Naive thymus-derived CD8-positive, alpha-beta T cell (primary cell): ENCODE measurements around the gene RNF213. TPM values are rescaled to one million over a fixed set of nuclear protein-coding genes. Genes with fewer than 3 reads are reported as not detected.
A peak's percentile ranks its signal among the peaks of the same experiment; 100 is the strongest.
"Not testable (repeated sequence)": the region's sequence is repeated elsewhere in the genome, so short reads cannot be mapped to it uniquely, and the experiment has no call there.

ENCODE experiments used
- ATAC-seq, 2 donors: fragments of 150-1000 bp; cut with Tn5 transposase in 1 of 2; sonication (Bioruptor Pico), chemical (Tn5 transposase) in 1 of 2; 1 replicate in 1 of 2; 2 replicates in 1 of 2; pipeline ENCODE4 v1.10.0; 2021; ENCODE audit warnings: mild to moderate bottlenecking in 2 of 2, moderate library complexity in 2 of 2
- POLR2A ChIA-PET: fragments of 350-600 bp; sonication (Branson Sonifier 250); formaldehyde crosslinking; loops from one replicate; lab custom pipeline; 2021; ENCODE audit warnings: antibody characterized with exemption; lab: Charles Lee
- DNase-seq, 10 donors: peaks; one replicate each; pipeline versions ENCODE4 v3.0.0 to v3.0.0-alpha.2; 2020 to 2022
- H3K27ac Mint-ChIP-seq, 10 donors: one replicate each; pipeline ENCODE4 v1.8.0; 2020 to 2022; ENCODE audit warnings: mild to moderate bottlenecking in 10 of 10, mixed read lengths in 10 of 10, moderate library complexity in 4 of 10, inconsistent platforms in 1 of 10
- H3K27me3 Mint-ChIP-seq, 5 donors: one replicate each; pipeline ENCODE4 v1.8.0; 2021 to 2022; ENCODE audit warnings: mixed read lengths in 5 of 5
- H3K36me3 Mint-ChIP-seq, 3 donors: one replicate each; pipeline ENCODE4 v1.8.0; 2020 to 2022; ENCODE audit warnings: mixed read lengths in 3 of 3, mild to moderate bottlenecking in 2 of 3, inconsistent platforms in 1 of 3
- H3K4me1 Mint-ChIP-seq, 4 donors: one replicate each; pipeline ENCODE4 v1.8.0; 2021 to 2022; ENCODE audit warnings: mixed read lengths in 4 of 4
- H3K4me3 Mint-ChIP-seq, 10 donors: one replicate each; pipeline ENCODE4 v1.8.0; 2020 to 2022; ENCODE audit warnings: mild to moderate bottlenecking in 10 of 10, mixed read lengths in 10 of 10, moderate library complexity in 6 of 10, inconsistent platforms in 1 of 10
- H3K9me3 Mint-ChIP-seq, 9 donors: one replicate each; pipeline ENCODE4 v1.8.0; 2020 to 2022; ENCODE audit warnings: mixed read lengths in 9 of 9, mild to moderate bottlenecking in 3 of 9, inconsistent platforms in 1 of 9, moderate library complexity in 1 of 9
- polyA plus RNA-seq, 3 donors: library from polyadenylated mRNA; unstranded; fragments of 300-500 nt; fragmentation: Illumina TruSeq; gene quantifications; one replicate each; pipeline ENCODE4 v1.2.3, GENCODE V29; 2021
- total RNA-seq, 8 experiments: library from RNA in 2 of 8; stranded (reverse) in 2 of 8; gene quantifications; one replicate each; pipeline ENCODE4 v1.2.3 and lab custom pipeline; 2021 to 2026

RNF213 gene
- total and polyA plus RNA-seq, 5 experiments from 2014 or later, result 27.1 to 328 (median 52.2) TPM

DNA sequence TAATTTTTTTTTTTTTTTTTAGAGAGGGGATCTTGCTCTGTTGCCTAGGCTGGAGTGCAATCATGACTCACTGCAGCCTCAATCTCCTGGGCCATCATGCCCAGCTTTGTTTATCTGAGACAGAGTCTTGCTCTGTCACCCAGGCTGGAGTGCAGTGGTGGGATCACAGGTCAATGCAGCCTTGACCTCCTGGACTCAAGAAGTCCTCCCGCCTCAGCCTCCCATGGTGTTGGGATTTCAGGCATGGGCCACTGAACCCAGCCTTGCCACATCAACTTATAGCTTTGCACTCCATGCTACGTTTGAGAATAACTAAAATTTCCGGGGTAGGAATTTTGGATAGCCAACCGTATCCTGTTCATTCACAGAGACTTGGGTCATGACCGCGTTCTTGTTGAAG lies 30.6 kb downstream of the RNF213 start:
- no peak for DNase-seq
- Mint-ChIP-seq H3K9me3 (no peaks in the 10 kb centered on the region), H3K27ac (peak overlapping the region in 3 of 10 donors; percentile 6 to 69 (median 11)), H3K4me3 (no peak overlapping the region), H3K36me3 (peaks cover 7 to 91% (median 23%) of the 10 kb centered on the region in 3 donors), H3K27me3 (no peaks in the 10 kb centered on the region), H3K4me1 (peaks cover 4 to 13% (median 6%) of the 10 kb centered on the region in 4 donors)
- no peak for ATAC-seq
- POLR2A ChIA-PET, result interaction anchor here (0.5 to 0.7 kb wide), 4 partner anchors 14 to 27 kb away, joined by 3 to 5 read pairs (median 3); no protein-coding TSS in a partner anchor

DNA sequence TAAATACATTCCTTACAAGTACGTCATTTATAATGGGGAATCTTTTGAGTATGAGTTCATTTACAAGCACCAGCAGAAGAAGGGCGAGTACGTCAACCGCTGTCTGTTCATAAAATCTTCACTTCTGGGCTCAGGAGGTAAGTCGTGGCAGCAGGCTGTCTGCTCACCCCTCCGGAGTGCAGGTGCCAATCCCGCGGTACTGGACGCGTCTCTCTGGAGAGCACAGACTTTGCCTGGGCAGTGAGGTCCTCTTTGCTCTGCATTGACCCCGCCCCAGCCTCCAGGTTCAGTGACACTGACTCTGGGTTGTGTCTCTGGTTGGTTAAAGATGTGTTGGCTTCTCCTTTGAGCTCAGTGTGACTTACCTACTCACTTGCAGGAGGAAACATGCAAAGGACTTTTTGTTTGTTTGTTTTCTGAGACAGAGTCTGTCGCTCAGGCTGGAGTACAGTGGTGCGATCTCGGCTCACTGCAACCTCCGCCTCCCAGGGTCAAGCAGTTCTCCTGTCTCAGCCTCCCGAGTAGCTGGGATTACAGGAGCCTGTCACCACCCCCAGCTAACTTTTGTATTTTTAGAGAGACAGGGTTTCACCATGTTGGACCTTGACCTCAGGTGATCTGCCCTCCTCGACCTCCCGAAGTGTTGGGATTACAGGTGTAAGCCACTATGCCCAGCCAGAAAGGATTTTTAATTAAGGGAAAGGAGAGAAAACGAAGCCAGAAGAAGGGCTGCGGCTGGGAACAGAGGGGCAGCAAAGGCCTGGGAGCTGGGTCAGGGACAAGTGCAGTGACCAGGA lies 31.2 kb downstream of the RNF213 start:
- Mint-ChIP-seq H3K9me3 (no peaks in the 10 kb centered on the region), H3K4me3 (no peak overlapping the region), H3K27me3 (no peaks in the 10 kb centered on the region), H3K4me1 (peaks cover 4 to 12% (median 6%) of the 10 kb centered on the region in 4 donors), H3K36me3 (peaks cover 7 to 97% (median 29%) of the 10 kb centered on the region in 3 donors), H3K27ac (peak overlapping the region in 3 of 10 donors; percentile 20 to 69 (median 65))
- ATAC-seq (no peak), DNase-seq (no peak)
- POLR2A ChIA-PET, result interaction anchor here (0.5 to 0.7 kb wide), 3 partner anchors 15 to 28 kb away, joined by 3 read pairs; no protein-coding TSS in a partner anchor

DNA sequence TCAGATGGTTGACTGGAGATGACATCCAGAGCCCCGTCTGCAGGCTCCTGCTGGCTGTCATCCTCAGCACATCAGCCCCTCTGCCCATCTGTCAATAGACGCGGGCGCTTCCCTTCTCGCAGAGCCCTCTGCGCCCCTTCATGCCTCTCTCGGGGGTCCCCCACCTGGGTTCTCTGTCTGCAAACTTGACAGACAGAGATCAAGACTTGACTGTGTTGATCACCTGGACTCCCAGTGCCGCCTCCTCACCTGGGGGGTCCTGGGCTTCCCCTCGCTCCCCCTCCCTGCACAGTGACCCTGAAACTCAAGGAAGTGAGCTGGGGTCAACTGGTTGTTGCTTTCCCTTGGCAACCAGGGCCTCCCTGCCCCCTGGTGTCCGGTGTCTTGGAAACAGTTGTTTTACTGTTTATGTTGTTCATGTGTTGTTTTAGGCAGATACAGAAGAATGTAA lies 31.9 kb downstream of the RNF213 start:
- DNase-seq (no peak), ATAC-seq (no peak)
- Mint-ChIP-seq H3K4me1 (peaks cover 3 to 8% (median 5%) of the 10 kb centered on the region in 4 donors), H3K27ac (peak overlapping the region in 5 of 10 donors; percentile 6 to 86 (median 52)), H3K36me3 (peaks cover 5 to 97% (median 29%) of the 10 kb centered on the region in 3 donors), H3K27me3 (no peaks in the 10 kb centered on the region), H3K9me3 (no peaks in the 10 kb centered on the region), H3K4me3 (no peak overlapping the region)
- POLR2A ChIA-PET, result no interaction called here

DNA sequence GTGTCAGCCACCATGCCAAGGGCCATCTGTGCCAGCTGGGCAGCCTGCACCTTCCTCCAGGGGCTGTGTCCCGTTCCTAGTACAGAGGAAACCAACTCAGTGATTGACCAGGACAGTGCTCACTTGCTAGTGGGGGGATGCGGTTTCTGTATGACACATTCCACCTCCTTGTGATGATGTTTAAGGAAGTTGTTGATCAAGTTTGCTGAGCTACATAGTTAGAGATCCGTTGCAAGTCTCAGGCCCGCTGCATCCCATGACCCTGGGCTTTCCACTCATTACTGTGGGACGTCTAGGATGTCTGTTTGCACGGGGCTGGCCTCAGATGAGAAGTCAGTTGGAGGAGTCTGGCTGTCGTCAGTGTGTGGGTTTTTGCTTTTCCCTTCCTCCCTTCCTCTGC lies 33.6 kb downstream of the RNF213 start:
- Mint-ChIP-seq H3K36me3 (peaks cover 4 to 98% (median 31%) of the 10 kb centered on the region in 3 donors), H3K27ac (peak overlapping the region in 5 of 10 donors; percentile 13 to 69 (median 43)), H3K4me3 (no peak overlapping the region), H3K4me1 (peaks cover 0 to 6% (median 4%) of the 10 kb centered on the region in 4 donors), H3K9me3 (no peaks in the 10 kb centered on the region), H3K27me3 (no peaks in the 10 kb centered on the region)
- POLR2A ChIA-PET, result no interaction called here
- DNase-seq (no peak), ATAC-seq (no peak)

DNA sequence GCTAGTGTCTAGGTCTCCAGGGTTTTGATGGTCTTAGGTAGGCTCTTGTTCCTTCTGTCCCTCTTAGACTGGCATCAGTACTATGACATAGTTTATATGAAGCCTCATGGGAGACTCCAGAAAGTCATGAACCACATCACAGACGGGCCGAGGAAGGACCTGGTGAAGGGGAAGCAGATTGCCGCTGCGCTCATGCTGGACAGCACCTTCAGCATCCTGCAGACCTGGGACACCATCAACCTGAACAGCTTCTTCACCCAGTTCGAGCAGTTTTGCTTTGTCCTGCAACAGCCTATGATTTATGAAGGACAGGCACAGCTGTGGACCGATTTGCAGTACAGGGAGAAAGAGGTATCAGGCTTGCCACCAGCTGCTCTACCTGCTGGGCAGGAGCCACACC lies 34.0 kb downstream of the RNF213 start:
- DNase-seq (no peak), ATAC-seq (no peak)
- peaks cover 0 to 6% (median 3%) of the 10 kb centered on the region in 4 donors for H3K4me1 Mint-ChIP-seq
- POLR2A ChIA-PET, result no interaction called here
- peaks cover 0 to 1% (median 0%) of the 10 kb centered on the region in 9 donors for H3K9me3 Mint-ChIP-seq
- H3K36me3 Mint-ChIP-seq, result peaks cover 7 to 98% (median 34%) of the 10 kb centered on the region in 3 donors
- no peak overlapping the region for H3K4me3 Mint-ChIP-seq
- H3K27ac Mint-ChIP-seq, result peak overlapping the region in 4 of 10 donors; percentile 13 to 69 (median 49)
- H3K27me3 Mint-ChIP-seq, result no peaks in the 10 kb centered on the region

DNA sequence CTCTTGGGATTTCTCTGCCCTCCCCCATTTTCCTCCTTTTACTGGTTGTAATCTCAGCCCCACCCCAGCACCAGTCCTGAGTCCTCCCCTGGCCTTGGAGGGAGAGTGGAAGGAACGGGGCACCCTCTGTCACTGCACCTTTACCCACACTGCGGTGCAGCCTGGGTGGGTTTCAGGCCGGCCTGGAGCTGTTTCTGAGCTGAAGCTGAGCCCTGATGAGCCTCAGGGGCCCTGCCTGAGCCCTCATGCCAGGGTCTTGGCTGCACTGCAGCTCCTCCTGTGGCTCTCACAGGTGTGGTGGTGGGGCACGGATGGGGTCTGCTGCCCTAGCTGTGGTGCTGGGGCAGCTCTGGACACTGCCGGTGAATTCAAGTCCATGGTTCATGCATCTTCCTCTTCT lies 34.5 kb downstream of the RNF213 start:
- Mint-ChIP-seq H3K27me3 (no peaks in the 10 kb centered on the region), H3K36me3 (peaks cover 9 to 98% (median 39%) of the 10 kb centered on the region in 3 donors), H3K27ac (no peak overlapping the region), H3K9me3 (peaks cover 0 to 3% (median 0%) of the 10 kb centered on the region in 9 donors), H3K4me3 (no peak overlapping the region), H3K4me1 (peaks cover 0 to 6% (median 4%) of the 10 kb centered on the region in 4 donors)
- DNase-seq, result no peak
- POLR2A ChIA-PET, result no interaction called here
- ATAC-seq, result no peak

DNA sequence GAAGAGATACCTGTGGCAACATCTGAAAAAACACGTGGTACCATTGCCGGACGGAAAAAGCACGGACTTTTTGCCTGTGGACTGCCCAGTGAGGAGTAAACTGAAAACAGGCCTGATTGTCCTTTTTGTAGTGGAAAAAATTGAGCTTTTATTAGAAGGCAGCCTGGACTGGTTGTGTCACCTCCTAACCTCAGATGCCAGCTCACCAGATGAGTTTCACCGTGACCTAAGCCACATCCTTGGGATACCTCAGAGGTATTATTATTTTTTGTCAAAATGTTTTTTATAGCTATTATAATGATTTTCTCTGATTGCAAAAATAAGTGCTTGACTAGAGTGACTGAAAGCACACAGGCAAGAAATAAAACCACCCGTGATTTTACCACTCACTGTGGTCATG lies 34.9 kb downstream of the RNF213 start:
- DNase-seq (no peak), ATAC-seq (no peak)
- peaks cover 0 to 8% (median 4%) of the 10 kb centered on the region in 4 donors for H3K4me1 Mint-ChIP-seq
- H3K27me3 Mint-ChIP-seq, result no peaks in the 10 kb centered on the region
- POLR2A ChIA-PET, result interaction anchor here (1.0 kb wide), 1 partner anchor 25 kb away, joined by 4 read pairs; no protein-coding TSS in a partner anchor
- H3K27ac Mint-ChIP-seq, result peak overlapping the region in 2 of 10 donors; percentile 23 to 24
- H3K9me3 Mint-ChIP-seq, result peaks cover 0 to 3% (median 0%) of the 10 kb centered on the region in 9 donors
- H3K36me3 Mint-ChIP-seq, result peaks cover 9 to 98% (median 43%) of the 10 kb centered on the region in 3 donors
- H3K4me3 Mint-ChIP-seq, result no peak overlapping the region

DNA sequence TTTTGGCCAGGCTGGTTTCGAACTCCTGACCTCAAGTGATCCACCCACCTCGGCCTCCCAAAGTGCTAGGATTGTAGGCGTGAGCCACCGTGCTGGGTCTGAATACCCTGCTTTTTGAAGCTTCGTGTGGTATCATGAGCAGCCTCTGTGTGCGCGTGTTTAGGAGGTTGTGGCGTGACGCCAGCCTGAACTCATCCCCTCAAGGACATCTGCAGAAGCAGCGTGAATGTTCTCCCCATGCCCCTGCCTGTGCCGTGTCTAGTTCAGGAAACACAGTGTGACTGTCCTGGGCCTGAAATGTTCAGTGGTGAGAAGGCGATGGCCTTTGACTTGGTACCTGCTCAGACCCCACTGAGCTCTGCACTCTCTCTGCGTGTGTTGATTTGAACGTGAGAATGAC lies 35.6 kb downstream of the RNF213 start:
- Mint-ChIP-seq H3K27ac (peak overlapping the region in 4 of 10 donors; percentile 23 to 77 (median 52)), H3K36me3 (peaks cover 11 to 98% (median 49%) of the 10 kb centered on the region in 3 donors), H3K9me3 (peaks cover 0 to 3% (median 0%) of the 10 kb centered on the region in 9 donors), H3K27me3 (no peaks in the 10 kb centered on the region), H3K4me1 (peaks cover 0 to 10% (median 4%) of the 10 kb centered on the region in 4 donors), H3K4me3 (no peak overlapping the region)
- ATAC-seq (no peak), DNase-seq (no peak)
- POLR2A ChIA-PET, result interaction anchor here (0.8 to 1.0 kb wide), 2 partner anchors 26 to 99 kb away, joined by 3 to 4 read pairs; no protein-coding TSS in a partner anchor

DNA sequence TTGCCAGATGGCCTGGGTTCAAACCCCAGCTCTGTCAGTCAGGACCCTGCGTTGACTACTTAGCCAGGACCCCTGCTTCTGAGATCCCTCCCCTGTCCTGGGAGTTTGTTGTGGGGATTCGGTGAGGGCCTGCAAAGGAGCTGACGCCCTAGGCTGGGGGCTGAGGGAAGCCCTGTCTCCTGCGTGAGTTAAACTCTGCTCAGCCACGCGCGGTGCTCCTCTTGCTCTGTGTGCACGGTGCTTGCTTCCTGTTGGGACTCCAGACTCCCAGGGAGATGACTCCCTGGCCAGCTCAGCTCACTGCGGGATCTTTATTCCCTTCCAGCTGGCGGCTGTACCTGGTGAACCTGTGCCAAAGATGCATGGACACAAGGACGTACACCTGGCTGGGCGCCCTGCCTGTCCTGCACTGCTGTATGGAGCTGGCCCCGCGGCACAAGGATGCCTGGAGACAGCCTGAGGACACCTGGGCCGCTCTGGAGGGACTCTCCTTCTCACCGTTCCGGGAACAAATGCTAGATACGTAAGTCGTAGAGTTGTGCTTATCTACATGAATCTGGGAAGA lies 37.4 kb downstream of the RNF213 start:
- Mint-ChIP-seq H3K4me3 (no peak overlapping the region), H3K27ac (peak overlapping the region in 4 of 10 donors; percentile 31 to 43 (median 34)), H3K27me3 (no peaks in the 10 kb centered on the region), H3K9me3 (peaks cover 0 to 3% (median 0%) of the 10 kb centered on the region in 9 donors), H3K36me3 (peaks cover 17 to 97% (median 60%) of the 10 kb centered on the region in 3 donors), H3K4me1 (peaks cover 0 to 14% (median 6%) of the 10 kb centered on the region in 4 donors)
- POLR2A ChIA-PET, result interaction anchor here (1.0 kb wide), 1 partner anchor 32 kb away, joined by 3 read pairs; no protein-coding TSS in a partner anchor
- DNase-seq (no peak), ATAC-seq (no peak)

DNA sequence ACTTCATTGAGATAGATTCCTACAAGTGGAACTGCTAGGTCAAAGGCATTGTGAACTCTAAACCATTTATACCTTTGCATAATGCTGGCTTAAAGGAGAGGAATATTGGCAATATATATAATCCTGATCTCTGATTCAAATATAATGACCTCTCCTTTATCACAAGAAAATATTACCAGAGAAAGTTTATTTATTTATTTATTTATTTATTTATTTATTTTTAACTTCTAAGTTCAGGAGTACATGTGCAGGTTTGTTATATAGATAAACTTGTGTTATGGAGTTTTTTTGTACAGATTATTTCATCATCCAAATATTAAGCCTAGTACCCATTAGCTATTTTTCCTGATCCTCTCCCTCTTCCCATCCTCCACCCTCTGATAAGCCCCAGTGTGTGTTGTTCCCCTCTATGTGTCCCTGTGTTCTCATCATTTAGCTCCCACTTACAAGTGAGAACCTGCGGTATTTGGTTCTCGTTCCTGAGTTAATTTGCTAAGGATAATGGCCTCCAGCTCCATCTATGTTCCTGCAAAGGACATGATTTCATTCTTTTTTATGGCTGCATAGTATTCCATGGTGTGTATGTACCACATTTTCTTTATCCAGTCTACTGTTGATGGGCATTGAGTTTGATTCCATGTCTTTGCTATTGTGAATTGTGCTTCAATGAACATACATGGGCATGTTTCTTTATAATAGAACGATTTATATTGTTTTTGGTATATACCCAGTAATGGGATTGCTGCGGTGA lies 38.9 kb downstream of the RNF213 start:
- peaks cover 0 to 11% (median 5%) of the 10 kb centered on the region in 4 donors for H3K4me1 Mint-ChIP-seq
- POLR2A ChIA-PET, result interaction anchor here (0.7 to 1.2 kb wide), 3 partner anchors 34 to 119 kb away, joined by 3 to 4 read pairs (median 3); partner anchors contain the start of gene RNF213
- not testable (repeated sequence) for H3K9me3 Mint-ChIP-seq, H3K27ac Mint-ChIP-seq, ATAC-seq, H3K27me3 Mint-ChIP-seq, H3K4me3 Mint-ChIP-seq, DNase-seq
- peaks cover 21 to 96% (median 72%) of the 10 kb centered on the region in 3 donors for H3K36me3 Mint-ChIP-seq

DNA sequence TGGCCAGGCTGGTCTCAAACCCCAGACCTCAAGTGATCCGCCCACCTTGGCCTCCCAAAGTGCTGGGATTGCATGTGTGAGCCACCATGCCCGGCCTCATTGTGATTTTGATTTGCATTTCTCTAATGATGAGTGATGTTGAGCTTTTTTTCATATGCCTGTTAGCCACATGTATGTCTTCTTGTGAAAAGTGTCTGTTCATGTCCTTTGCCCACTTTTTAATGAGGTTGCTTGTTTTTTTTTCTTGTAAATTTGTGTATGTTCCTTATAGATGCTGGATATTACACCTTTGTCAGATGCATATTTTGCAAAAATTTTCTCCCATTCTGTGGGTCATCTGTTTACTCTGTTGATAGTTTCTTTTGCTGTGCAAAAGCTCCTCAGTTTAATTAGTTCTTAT lies 40.1 kb downstream of the RNF213 start:
- Mint-ChIP-seq H3K4me1 (peaks cover 0 to 10% (median 5%) of the 10 kb centered on the region in 4 donors), H3K36me3 (peaks cover 26 to 96% (median 73%) of the 10 kb centered on the region in 3 donors), H3K27ac (peak overlapping the region in 4 of 10 donors; percentile 25 to 59 (median 34))
- not testable (repeated sequence) for DNase-seq, ATAC-seq, H3K27me3 Mint-ChIP-seq, H3K9me3 Mint-ChIP-seq, H3K4me3 Mint-ChIP-seq
- POLR2A ChIA-PET, result interaction anchor here (1.2 kb wide), 1 partner anchor 40 kb away, joined by 4 read pairs; the partner anchor contains the start of gene RNF213

DNA sequence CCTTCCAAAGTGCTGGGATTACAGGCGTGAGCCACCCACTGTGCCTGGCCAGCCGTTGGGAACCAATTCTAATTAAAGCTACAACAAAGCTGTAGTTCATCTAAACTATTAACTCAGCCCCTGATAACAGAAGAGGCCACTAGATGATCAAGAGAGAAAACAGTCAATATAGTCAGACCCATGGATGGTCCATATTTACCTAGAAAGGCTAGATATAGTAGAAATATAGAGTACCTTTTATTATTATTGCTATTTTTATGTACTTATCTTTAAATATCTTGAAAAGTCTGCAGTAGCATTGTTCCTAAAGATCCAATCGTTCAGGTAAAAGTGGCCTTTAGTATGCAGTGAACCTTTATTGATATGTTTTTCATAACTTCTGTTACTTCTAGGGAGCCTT lies 43.2 kb downstream of the RNF213 start:
- Mint-ChIP-seq H3K27me3 (no peaks in the 10 kb centered on the region), H3K27ac (peak overlapping the region in 2 of 10 donors; percentile 15 to 44), H3K4me1 (peaks cover 0 to 9% (median 6%) of the 10 kb centered on the region in 4 donors), H3K9me3 (peaks cover 0 to 9% (median 3%) of the 10 kb centered on the region in 9 donors), H3K36me3 (peaks cover 30 to 97% (median 74%) of the 10 kb centered on the region in 3 donors), H3K4me3 (no peak overlapping the region)
- ATAC-seq (no peak), DNase-seq (no peak)
- POLR2A ChIA-PET, result no interaction called here
